K562 treated with DMSO at 1 percent for 4 hours (cell line): ENCODE data around the gene FAN1. TPM values are rescaled to one million over a fixed set of nuclear protein-coding genes. Genes with fewer than 3 reads are reported as not detected.

Experiments
- total RNA-seq: library from RNA; unstranded; fragments of 300-600 nt; gene quantifications from 2 replicates; pipeline ENCODE4 v1.2.3, GENCODE V29; 2022; ENCODE audit not compliant: insufficient read depth

The FAN1 gene
- 8.9 and 9.4 TPM in 2 replicates for total RNA-seq

DNA sequence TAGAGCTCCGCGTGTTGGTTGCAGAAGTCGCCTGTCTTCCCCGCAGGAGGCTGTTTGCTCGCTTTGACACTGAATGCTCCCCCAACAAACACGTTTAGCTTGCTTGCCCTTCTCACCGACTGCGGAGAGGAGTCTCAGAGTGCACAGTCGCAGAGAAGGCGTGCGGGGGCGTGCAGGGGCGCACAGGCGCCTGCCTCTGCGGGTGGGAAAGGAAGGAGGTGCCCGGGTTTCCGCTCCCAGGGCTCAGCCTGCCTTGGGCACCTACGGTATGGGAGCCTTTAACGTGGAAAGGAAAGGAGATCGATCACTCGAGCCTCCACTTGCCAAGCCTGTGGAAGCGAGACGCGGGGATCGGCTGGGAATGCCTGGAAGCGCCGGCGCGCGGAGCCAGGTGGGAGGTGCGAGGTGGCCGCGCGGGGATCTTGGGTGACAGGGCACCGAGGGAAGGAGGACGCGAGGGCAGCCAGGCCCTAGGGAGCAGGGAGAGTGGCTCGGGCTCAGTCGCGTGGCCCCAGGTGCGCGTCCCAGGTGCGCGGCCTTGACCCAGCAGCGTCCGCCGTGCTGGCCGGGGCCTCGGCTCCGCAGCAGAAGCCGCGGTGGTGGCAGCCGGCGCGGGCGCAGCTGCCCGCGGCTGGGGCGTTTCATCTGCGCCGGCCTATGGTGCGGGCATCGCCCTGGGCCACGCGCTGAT is at the start of gene FAN1:
FAN1 (plus strand) TSS at position 419 of the 691 bp plus-strand sequence. CDS start 749 bp downstream, outside the sequence.

DNA sequence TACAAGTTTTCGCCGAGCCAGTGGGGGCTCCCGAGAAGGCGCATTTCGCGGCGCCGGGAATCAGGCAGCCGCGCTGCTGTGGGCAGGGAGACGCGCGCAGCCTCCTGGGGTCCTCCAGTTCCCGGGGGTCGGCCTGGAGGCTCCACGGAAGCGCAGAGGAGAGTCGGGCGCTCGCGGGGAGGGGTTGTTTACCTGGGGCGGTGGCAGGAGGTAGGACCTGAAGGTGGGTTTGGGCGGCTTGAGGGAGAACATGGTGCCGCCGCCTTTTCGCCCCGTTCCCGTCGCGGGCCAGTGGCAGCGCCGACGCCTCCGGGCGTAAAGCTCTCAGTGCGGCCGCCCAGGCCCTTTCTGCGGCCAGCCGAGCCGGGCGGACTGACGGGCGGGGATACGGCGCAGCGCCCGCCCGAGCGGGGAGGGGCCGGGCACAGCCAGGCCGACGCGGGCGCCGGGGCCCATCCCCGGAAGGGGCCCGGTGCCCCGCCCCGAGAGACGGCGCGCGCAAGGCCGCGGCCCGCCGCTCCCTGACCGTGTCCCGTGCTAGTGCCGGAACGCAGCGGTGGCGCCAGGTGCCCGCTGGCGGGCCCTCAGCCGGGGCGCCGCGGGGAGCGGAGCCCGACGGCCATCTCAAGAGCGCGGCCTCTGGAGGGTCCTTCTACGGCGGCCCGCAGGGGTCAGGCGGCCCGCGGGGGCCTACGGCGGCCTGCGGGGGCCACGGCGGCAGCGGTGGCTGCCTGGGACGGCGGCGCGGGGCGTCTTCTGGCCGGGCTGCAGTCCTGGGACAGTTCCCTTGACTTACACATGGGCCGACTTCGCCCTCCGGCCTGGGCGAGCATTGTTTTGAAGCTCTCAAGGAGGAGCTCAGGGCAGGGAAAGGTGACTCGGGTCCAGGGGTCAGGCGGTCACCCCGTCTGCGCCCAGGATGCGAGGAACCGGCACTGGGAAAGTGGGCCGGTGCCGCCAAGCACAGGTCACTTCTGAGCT is 87.8 kb downstream of the FAN1 start, which contains the start of gene MTMR10:
MTMR10 (minus strand) TSS at position 374 of the 981 bp plus-strand sequence; CDS start at position 252, 122 bp downstream.

Other genes with a start within 250 kb of the FAN1 start
- 2.7 and 3.5 TPM in 2 replicates for gene MTMR10, start 87.7 kb downstream of the FAN1 start, total RNA-seq
- gene TRPM1, start 197.8 kb downstream of the FAN1 start, total RNA-seq, result not detected in 2 replicates